Type B pancreatic cell (in vitro differentiated cells): ENCODE results near the gene AGAP2. TPM values are rescaled to one million over a fixed set of nuclear protein-coding genes. Genes with fewer than 3 reads are reported as not detected.

Source experiments
- DNase-seq: peaks from one replicate; pipeline ENCODE4 v3.0.0; 2021; ENCODE audit warnings: mixed read lengths; ENCODE audit not compliant: unreplicated experiment; ENCODE audit errors: extremely low spot score
- H3K27ac Mint-ChIP-seq: 2 replicates; pipeline ENCODE4 v1.8.0; 2021; ENCODE audit warnings: mild to moderate bottlenecking, mixed read lengths
- H3K27me3 Mint-ChIP-seq: 2 replicates; pipeline ENCODE4 v1.8.0; 2021; ENCODE audit warnings: mixed read lengths
- H3K36me3 Mint-ChIP-seq: 2 replicates; pipeline ENCODE4 v1.8.0; 2021; ENCODE audit warnings: mixed read lengths
- H3K4me1 Mint-ChIP-seq: one replicate; pipeline ENCODE4 v1.8.0; 2021; ENCODE audit warnings: mixed read lengths; ENCODE audit not compliant: unreplicated experiment
- H3K4me3 Mint-ChIP-seq: 2 replicates; pipeline ENCODE4 v1.8.0; 2021; ENCODE audit warnings: mild to moderate bottlenecking, mixed read lengths
- H3K9me3 Mint-ChIP-seq: 2 replicates; pipeline ENCODE4 v1.8.0; 2021; ENCODE audit warnings: mixed read lengths
- CTCF ChIP-seq: fragments of 200-600 bp; sonication (generic); conservative IDR thresholded peaks from 2 replicates; pipeline ENCODE4 v1.5.0; 2021; ENCODE audit warnings: antibody characterized with exemption, mild to moderate bottlenecking
- total RNA-seq: library from RNA; stranded (reverse); gene quantifications from 2 replicates; pipeline ENCODE4 v1.2.1, GENCODE V29; 2021; ENCODE audit warnings: low replicate concordance

AGAP2 gene
- total RNA-seq, 1 donor from 2014 or later: 4.1 TPM

DNA sequence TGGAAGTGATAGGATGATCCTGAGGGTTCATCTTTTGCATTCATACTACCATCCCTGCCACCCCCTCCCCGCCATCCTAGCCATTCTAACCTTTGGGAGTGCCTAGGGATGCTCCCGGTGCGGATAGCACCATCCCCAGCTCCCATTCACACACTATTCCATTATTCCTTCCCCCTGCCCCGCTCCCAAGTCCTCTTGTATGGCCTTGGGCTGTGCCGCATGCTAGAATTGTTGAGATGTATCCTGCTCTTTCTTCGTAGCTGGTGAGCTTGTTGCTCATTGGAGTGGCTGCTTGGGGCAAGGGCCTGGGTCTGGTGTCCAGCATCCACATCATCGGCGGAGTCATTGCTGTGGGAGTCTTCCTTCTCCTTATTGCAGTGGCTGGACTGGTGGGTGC, 6.9 kb upstream of the AGAP2 start:
- Mint-ChIP-seq H3K4me3 (peak overlapping the region; percentile 96), H3K27me3 (peaks cover 30% of the 10 kb centered on the region), H3K36me3 (peaks cover 24% of the 10 kb centered on the region), H3K4me1 (peaks cover 21% of the 10 kb centered on the region), H3K27ac (peak overlapping the region; percentile 97), H3K9me3 (no peaks in the 10 kb centered on the region)
- DNase-seq: no peak
- TF ChIP-seq CTCF: no peak

- Mint-ChIP-seq H3K9me3 (no peaks in the 10 kb centered on the region), H3K4me1 (peaks cover 18% of the 10 kb centered on the region), H3K27ac (peak within 1 kb of the TSS; percentile 97), H3K36me3 (peaks cover 20% of the 10 kb centered on the region), H3K27me3 (peaks cover 35% of the 10 kb centered on the region), H3K4me3 (peak within 1 kb of the TSS; percentile 96)
- TF ChIP-seq CTCF: no peak
- DNase-seq: peak; percentile 92
Measured at GRCh38 chr12:57744777-57745484, 6.4 kb upstream of the AGAP2 start, which contains the start of gene TSPAN31. Gene TSPAN31 (plus strand): TSS chr12:57745039. CDS start chr12:57745155, 116 bp downstream.

DNA sequence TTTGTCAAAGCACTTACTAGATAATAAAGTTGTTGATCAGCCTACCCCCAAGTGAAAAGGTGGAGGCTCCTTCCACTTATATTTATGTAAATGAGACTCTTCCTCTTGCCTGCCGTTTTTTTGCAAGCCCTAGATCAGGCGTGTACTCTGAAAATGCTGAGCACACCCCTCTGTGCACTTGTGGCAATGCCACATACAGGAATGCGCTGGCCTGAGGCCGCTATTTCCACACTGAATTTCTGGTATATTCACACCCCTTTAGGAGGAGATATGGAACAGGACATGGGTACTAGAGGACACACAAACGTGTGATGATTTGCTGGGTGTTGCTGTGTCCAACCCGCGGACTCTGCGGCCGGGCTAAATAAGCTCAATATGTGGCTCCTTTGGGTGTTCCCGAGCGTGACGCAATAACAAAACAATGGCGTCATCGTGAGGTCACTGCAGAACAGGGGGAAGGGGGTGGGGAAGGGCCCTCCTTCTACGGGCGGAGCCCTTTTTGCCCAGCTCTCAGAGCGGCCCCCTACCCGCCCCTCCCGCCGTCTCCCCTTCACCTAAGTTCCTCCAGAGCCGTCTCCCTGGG, 5.7 kb upstream of the AGAP2 start:
- Mint-ChIP-seq H3K27ac (peak overlapping the region; percentile 97), H3K27me3 (peaks cover 41% of the 10 kb centered on the region), H3K4me3 (peak overlapping the region; percentile 96), H3K36me3 (peaks cover 20% of the 10 kb centered on the region), H3K4me1 (peaks cover 19% of the 10 kb centered on the region), H3K9me3 (no peaks in the 10 kb centered on the region)
- no peak for DNase-seq
- no peak for TF ChIP-seq CTCF

- Mint-ChIP-seq H3K27me3 (peaks cover 47% of the 10 kb centered on the region), H3K27ac (peak overlapping the region; percentile 97), H3K4me3 (peak overlapping the region; percentile 96), H3K36me3 (peaks cover 16% of the 10 kb centered on the region), H3K9me3 (no peaks in the 10 kb centered on the region), H3K4me1 (peaks cover 24% of the 10 kb centered on the region)
- DNase-seq: no peak
- TF ChIP-seq CTCF: no peak
Measured at GRCh38 chr12:57743769-57744168, 5.2 kb upstream of the AGAP2 start.

DNA sequence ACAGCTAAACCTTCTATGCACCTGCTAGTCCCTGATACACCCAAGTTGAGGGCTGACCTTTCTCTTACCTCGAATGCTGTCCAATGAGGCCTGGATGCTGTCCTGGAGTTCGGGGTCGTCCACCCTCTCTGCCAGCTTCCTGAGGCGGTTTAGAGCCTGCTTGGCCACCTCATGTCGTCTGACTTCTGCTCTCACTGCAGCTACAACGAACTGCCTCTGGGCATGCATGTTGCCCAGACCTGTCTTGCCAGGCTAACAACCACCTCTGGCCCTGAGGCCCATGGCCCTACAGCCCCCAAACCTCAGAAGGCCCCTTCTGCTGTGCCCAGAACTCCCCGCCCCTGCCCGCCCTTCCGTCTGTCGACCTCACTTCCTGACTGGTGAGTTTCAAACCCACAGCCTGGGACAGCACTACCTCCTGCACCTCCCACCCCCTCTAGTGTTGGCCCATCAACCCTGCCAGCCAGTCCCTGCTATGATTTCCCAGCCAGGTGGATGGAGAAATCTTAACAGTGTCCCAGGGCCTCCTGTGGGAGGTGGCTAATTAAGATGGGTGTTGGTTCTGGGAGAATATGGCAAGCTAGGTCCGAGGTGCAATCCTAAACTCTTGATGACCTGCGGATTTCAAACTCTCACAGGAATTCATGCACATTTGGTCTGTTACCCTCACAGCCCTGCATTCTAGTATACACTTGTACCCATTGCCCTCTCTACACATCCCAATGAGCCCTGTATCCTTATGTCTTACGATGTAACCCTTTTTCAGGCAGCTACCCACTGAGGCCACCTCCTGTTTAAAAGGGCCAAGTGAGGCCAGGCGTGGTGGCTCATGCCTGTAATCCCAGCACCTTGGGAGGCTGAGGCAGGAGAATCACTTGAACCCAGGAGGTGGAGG, 3.5 kb upstream of the AGAP2 start:
- peaks cover 48% of the 10 kb centered on the region for H3K27me3 Mint-ChIP-seq
- H3K9me3 Mint-ChIP-seq: no peaks in the 10 kb centered on the region
- no peak for TF ChIP-seq CTCF
- no peak overlapping the region for H3K4me3 Mint-ChIP-seq
- DNase-seq: no peak
- peaks cover 8% of the 10 kb centered on the region for H3K36me3 Mint-ChIP-seq
- no peak overlapping the region for H3K27ac Mint-ChIP-seq
- H3K4me1 Mint-ChIP-seq: peaks cover 24% of the 10 kb centered on the region
